HG02642 (cell line): ENCODE measurements around the gene B9D1.

Source experiments
- ATAC-seq: cut with Tn5 transposase; IDR thresholded peaks from one replicate; pipeline ENCODE4 v1.9.1; 2021; ENCODE audit warnings: mild to moderate bottlenecking; ENCODE audit not compliant: unreplicated experiment, poor library complexity

Gene B9D1

DNA sequence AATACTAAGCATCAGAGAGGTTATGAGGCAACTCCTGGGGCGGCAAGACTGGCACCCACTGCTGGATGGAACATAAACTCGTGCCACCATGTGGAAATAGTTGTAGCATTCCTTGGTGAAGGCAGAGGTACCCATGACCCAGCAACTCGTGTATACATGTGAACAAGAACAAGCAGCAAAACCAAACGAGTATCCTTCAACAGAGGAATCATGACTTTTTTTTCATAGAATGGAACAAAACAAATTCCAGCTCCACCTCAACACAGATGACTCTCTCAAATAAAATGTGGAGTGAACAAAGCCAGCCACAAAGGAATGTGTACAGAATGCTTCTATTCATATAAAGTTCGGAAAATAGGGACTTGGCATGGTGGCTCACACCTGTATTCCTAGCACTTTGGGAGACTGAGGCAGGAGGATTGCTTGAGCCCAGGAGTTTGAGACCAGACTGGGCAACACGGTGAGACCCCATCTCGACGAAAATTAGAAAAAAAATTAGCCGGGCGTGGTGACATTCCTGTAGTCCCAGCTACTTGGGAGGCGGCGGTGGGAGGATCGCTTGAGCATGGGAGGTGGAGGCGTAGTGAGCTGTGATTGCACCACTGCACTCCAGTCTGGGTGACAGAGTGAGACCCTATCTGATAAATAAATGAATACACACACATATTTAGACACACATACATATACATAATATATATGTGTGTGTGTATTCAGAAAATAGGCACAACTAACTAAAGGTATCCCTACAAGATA lies 35.3 kb downstream of the B9D1 start:
- ATAC-seq: no peak

DNA sequence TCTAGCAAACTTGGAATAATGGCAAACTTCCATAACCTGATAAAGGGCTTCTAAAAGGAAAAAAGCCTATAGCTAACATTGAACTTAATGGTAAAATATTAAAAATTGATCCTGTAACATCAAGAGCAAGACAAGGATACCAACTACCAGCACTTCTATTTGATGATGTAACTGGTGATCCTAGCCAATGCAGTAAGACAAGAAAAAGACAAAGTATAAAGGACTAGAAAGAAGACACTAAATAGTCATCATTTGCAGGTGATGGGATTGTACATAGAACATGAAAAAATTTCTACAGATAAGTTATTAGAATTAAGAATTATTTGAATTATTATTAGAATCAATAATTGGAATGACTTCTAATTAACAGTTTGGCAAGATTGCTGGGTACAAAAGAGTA lies 37.0 kb downstream of the B9D1 start:
- ATAC-seq: no peak

- no peak for ATAC-seq
These were observed 39.7 kb downstream of the B9D1 start for GRCh38 chr17:19322861-19323260.

DNA sequence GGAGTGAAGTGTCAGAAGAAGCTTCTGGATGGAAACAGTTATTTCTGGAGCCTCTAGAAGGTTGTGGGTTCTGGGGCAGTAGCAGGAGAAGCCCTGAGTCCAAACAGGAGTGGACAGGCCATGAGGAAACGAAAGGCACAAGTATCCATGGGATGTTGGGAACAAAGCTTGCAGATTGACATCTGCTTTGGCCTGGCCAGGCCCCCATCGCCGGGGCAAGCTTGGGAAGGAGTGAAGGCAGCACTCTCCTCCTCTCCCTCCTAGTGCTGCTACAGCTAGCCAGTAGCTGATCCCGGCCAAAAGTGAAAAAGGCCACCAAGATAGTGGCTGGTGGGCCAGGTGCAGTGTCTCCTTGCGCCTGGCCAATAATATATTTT lies 40.4 kb downstream of the B9D1 start:
- ATAC-seq: no peak

DNA sequence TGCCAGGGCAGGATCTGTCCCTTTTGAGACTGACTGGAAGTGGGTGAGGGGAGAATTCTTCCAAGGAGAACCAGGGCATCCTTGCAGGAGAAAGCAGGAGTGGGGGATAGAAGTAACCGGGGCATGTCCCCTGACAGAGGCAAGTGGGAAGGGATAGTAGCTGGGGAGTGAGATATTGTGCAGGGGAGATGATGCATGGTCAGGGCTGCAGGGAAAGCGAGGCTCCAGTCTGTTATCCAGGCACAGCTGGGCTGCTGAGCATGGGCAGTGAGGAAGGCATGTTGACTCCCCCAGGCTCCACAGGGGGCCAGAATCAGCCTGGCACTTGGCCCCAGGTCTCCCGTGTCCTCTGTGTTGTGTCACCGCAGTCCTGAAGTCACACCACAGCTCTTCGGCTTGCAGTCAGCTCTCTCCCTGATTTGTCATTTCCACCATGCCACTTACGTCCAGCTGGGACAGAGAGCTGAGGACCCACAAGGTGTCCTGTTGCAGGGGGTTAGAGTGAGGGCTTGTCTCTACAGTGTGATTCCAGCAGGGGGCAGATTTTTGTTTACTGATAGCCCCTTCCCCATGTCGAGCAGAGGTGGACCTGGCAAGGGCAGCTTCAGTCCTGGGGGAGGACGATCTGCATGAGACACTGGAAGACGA lies 40.9 kb downstream of the B9D1 start:
- no peak for ATAC-seq

DNA sequence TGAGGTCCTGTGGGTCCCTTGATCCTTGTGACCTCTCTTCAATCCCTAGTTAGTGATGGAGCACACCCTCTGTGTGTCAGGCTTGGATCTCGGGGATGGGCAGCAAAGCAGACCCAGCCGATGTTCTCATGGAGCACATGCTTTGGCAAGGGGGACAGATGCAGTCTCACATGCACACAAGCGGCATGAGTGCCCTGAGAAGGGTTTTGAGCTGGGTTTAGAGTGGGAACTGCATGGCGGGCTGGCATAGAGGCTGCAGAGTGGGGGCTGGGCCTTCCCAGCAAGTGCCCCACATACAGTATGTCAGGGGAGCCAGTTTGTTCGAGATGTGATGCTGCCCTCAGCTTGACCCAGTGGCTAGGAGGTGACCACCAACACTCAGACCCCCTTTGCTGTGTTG lies 41.6 kb downstream of the B9D1 start:
- ATAC-seq: no peak

GRCh38 chr17:19319771-19320505 lies 42.6 kb downstream of the B9D1 start:
- ATAC-seq: no peak

- ATAC-seq: no peak
These were observed 43.9 kb downstream of the B9D1 start for GRCh38 chr17:19318611-19319010.

GRCh38 chr17:19317359-19318095 lies 45.0 kb downstream of the B9D1 start:
- ATAC-seq: peak; percentile 72

GRCh38 chr17:19316761-19317358 lies 45.7 kb downstream of the B9D1 start:
- no peak for ATAC-seq

GRCh38 chr17:19315104-19315503 lies 47.4 kb downstream of the B9D1 start:
- ATAC-seq: no peak

GRCh38 chr17:19313746-19314651 lies 48.5 kb downstream of the B9D1 start:
- ATAC-seq: no peak

GRCh38 chr17:19313066-19313745 lies 49.3 kb downstream of the B9D1 start:
- ATAC-seq: no peak

DNA sequence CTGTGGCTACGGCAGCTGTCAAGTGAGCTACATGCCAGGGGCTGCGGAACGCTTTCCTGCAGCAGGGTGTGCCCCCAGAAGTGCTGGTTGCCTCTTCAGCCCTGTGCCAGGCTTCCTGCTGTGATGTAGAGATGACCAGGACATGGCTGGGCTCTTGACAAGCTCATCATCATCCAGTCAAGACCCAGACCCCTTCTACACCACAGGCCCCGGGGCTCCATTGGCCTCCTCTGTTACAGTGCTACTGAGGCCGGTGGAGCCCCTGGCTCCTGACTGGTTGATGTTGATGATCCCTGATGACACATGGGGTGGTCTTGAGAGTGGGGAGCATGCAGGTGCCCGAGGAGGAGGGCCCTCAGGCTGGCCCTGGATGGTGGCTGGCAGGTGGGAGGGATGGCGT lies 50.1 kb downstream of the B9D1 start:
- ATAC-seq: no peak

- ATAC-seq: no peak
These were observed 50.9 kb downstream of the B9D1 start for GRCh38 chr17:19311421-19312215.

GRCh38 chr17:19311016-19311415 lies 51.5 kb downstream of the B9D1 start:
- no peak for ATAC-seq

DNA sequence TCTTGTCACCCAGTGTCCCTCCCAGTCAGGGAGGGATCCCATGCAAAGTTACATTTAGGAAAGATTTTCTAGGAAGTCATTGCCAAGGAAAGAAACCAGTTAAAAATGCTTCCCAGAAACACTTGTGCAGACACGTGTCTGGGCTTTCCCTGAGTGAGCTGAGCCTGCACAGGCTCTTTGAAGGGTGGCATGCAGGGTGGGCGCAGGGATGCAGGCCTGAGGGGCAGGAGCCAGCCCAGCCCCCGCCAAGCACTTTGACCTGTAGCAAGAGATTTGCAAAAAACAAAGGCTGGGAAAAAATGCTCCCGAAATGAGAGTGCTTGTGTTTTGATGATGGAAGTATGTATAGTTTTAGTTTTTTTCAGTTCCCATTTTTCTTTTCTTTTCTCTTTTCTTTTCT lies 52.4 kb downstream of the B9D1 start:
- no peak for ATAC-seq

DNA sequence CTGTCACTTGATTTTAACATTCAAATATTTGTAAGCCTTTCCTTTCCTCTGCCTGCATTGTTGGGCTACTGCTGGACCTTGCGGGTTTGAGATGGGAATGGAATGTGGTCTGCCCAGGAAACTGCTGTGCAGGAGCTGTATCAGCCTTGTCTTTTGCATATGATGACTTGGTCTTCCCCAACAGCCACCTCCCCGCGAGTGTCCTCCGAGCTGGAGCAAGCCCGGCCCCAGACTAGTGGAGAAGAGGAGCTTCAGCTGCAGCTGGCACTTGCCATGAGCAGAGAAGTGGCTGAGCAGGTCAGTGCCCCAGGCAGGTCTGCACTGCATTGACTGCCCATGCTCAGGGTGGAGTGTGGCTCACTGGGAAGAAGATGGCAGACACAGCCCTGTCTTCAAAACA lies 52.8 kb downstream of the B9D1 start:
- no peak for ATAC-seq
